Smooth muscle cell (in vitro differentiated cells): ENCODE results near the gene TMEM123. TPM values are rescaled to one million over a fixed set of nuclear protein-coding genes. Genes with fewer than 3 reads are reported as not detected.

Source experiments
- DNase-seq: peaks from one replicate; lab custom pipeline; 2025; ENCODE audit not compliant: unreplicated experiment; lab: John Stamatoyannopoulos, UW
- H2AFZ ChIP-seq: fragments of 200-600 bp; sonication (generic); 2 replicates; pipeline ENCODE4 v1.6.0; 2016; ENCODE audit warnings: antibody characterized with exemption, low read depth, mild to moderate bottlenecking
- H3F3A ChIP-seq: fragments of 200-600 bp; sonication (generic); 2 replicates; pipeline ENCODE4 v1.6.0; 2017; ENCODE audit warnings: antibody characterized with exemption, low read depth
- H3K27ac ChIP-seq: fragments of 200-600 bp; sonication (generic); 2 replicates; pipeline ENCODE4 v1.5.1; 2016; ENCODE audit warnings: low read depth, mild to moderate bottlenecking
- H3K27me3 ChIP-seq: fragments of 200-600 bp; sonication (generic); 2 replicates; pipeline ENCODE4 v1.6.1; 2016; ENCODE audit warnings: low read depth, mild to moderate bottlenecking
- H3K36me3 ChIP-seq: fragments of 200-600 bp; sonication (generic); 2 replicates; pipeline ENCODE4 v1.5.1; 2016; ENCODE audit warnings: low read depth
- H3K4me1 ChIP-seq: fragments of 200-600 bp; sonication (generic); 2 replicates; pipeline ENCODE4 v1.5.1; 2016; ENCODE audit warnings: low read depth
- H3K4me2 ChIP-seq: fragments of 200-600 bp; sonication (generic); 2 replicates; pipeline ENCODE4 v1.6.0; 2016; ENCODE audit warnings: mild to moderate bottlenecking
- H3K4me3 ChIP-seq: fragments of 200-600 bp; sonication (generic); 2 replicates; pipeline ENCODE4 v1.5.1; 2016; ENCODE audit warnings: mild to moderate bottlenecking
- H3K79me2 ChIP-seq: fragments of 200-600 bp; sonication (generic); 2 replicates; pipeline ENCODE4 v1.6.0; 2016; ENCODE audit warnings: low read depth, mild to moderate bottlenecking
- H3K9ac ChIP-seq: fragments of 200-600 bp; sonication (generic); 2 replicates; pipeline ENCODE4 v1.6.0; 2016; ENCODE audit warnings: low read depth
- H3K9me3 ChIP-seq: fragments of 200-600 bp; sonication (generic); replicated peaks from 2 replicates; pipeline ENCODE4 v1.5.1; 2016; ENCODE audit warnings: low read depth
- H4K20me1 ChIP-seq: fragments of 200-600 bp; sonication (generic); 2 replicates; pipeline ENCODE4 v1.6.0; 2016; ENCODE audit warnings: low read depth
- CTCF ChIP-seq: fragments of 200-600 bp; sonication (generic); IDR thresholded peaks from 2 replicates; pipeline ENCODE4 v1.5.1; 2017; ENCODE audit warnings: borderline replicate concordance, mild to moderate bottlenecking, antibody characterized with exemption; ENCODE audit not compliant: insufficient read depth, poor library complexity, severe bottlenecking
- WGBS: methylation state at CpG from one replicate; pipeline ENCODE4 v1.1.7; 2016; ENCODE audit warnings: low lambda C conversion rate; 5-methylcytosine and 5-hydroxymethylcytosine counted together
- polyA plus RNA-seq: library from polyadenylated mRNA; unstranded; fragments of >200 nt; fragmentation: Nextera tagmentation; extraction: Ambion mirVana; gene quantifications from 2 replicates; pipeline ENCODE4 v1.2.1, GENCODE V29; 2016
- total RNA-seq: library from RNA; depleted of rRNA; stranded (reverse); fragments of >200 nt; gene quantifications from 2 replicates; pipeline ENCODE4 v1.2.3, GENCODE V29; 2014

The TMEM123 gene
- total and polyA plus RNA-seq, 2 experiments from 2014 or later: 38.8 to 78.8 TPM

GRCh38 chr11:102499151-102499550, 46.6 kb upstream of the TMEM123 start:
- TF ChIP-seq CTCF: no peak
- Histone ChIP-seq H3K27me3 (no peaks in the 10 kb centered on the region), H3K36me3 (no peaks in the 10 kb centered on the region), H3K9ac (no peak overlapping the region), H3K27ac (no peak overlapping the region), H4K20me1 (no peaks in the 10 kb centered on the region), H3K79me2 (no peaks in the 10 kb centered on the region), H3K4me1 (no peaks in the 10 kb centered on the region), H3K4me3 (no peak overlapping the region), H3K4me2 (no peak overlapping the region), H3F3A (no peaks in the 10 kb centered on the region), H3K9me3 (no peaks in the 10 kb centered on the region), H2AFZ (no peak overlapping the region)
- WGBS: 89% methylated on average over 3 of the region's 3 CpGs
- no peak for DNase-seq

- no peak for TF ChIP-seq CTCF
Measured at GRCh38 chr11:102497061-102497460, 44.5 kb upstream of the TMEM123 start.

GRCh38 chr11:102495161-102496042, 42.8 kb upstream of the TMEM123 start:
- 43% methylated on average over 12 of the region's 12 CpGs for WGBS
- no peak overlapping the region for H3K4me3 ChIP-seq
- no peaks in the 10 kb centered on the region for H3K9me3 ChIP-seq
- peak overlapping the region; percentile 56 for H3K4me2 ChIP-seq
- no peaks in the 10 kb centered on the region for H3K4me1 ChIP-seq
- H3K36me3 ChIP-seq: no peaks in the 10 kb centered on the region
- H3F3A ChIP-seq: no peaks in the 10 kb centered on the region
- DNase-seq: no peak
- no peak overlapping the region for H3K9ac ChIP-seq
- H2AFZ ChIP-seq: no peak overlapping the region
- TF ChIP-seq CTCF: peak; percentile 72
- no peaks in the 10 kb centered on the region for H3K79me2 ChIP-seq
- H4K20me1 ChIP-seq: no peaks in the 10 kb centered on the region
- H3K27ac ChIP-seq: no peak overlapping the region
- no peaks in the 10 kb centered on the region for H3K27me3 ChIP-seq

More at GRCh38 chr11:102497061-102497460, 44.5 kb upstream of the TMEM123 start:
- H3K27me3 ChIP-seq: no peaks in the 10 kb centered on the region
- H4K20me1 ChIP-seq: no peaks in the 10 kb centered on the region
- no peak overlapping the region for H3K4me3 ChIP-seq
- H3K36me3 ChIP-seq: no peaks in the 10 kb centered on the region
- H3K9ac ChIP-seq: no peak overlapping the region
- no peak overlapping the region for H3K4me2 ChIP-seq
- no peaks in the 10 kb centered on the region for H3K9me3 ChIP-seq
- H3K27ac ChIP-seq: no peak overlapping the region
- no peaks in the 10 kb centered on the region for H3F3A ChIP-seq
- H2AFZ ChIP-seq: no peak overlapping the region
- no peaks in the 10 kb centered on the region for H3K4me1 ChIP-seq
- no peaks in the 10 kb centered on the region for H3K79me2 ChIP-seq
- WGBS: 87% methylated on average over 3 of the region's 4 CpGs
- DNase-seq: no peak

- no peak overlapping the region for H2AFZ ChIP-seq
- no peaks in the 10 kb centered on the region for H3K36me3 ChIP-seq
- H3K4me2 ChIP-seq: no peak overlapping the region
- 65% methylated on average over 6 of the region's 6 CpGs for WGBS
- H3K27ac ChIP-seq: no peak overlapping the region
- H3K4me1 ChIP-seq: no peaks in the 10 kb centered on the region
- H3K79me2 ChIP-seq: no peaks in the 10 kb centered on the region
- no peak for TF ChIP-seq CTCF
- H3K9me3 ChIP-seq: no peaks in the 10 kb centered on the region
- H3F3A ChIP-seq: no peaks in the 10 kb centered on the region
- H4K20me1 ChIP-seq: no peaks in the 10 kb centered on the region
- no peak overlapping the region for H3K4me3 ChIP-seq
- no peak overlapping the region for H3K9ac ChIP-seq
- DNase-seq: no peak
- H3K27me3 ChIP-seq: no peaks in the 10 kb centered on the region
Measured at GRCh38 chr11:102494216-102494615, 41.7 kb upstream of the TMEM123 start.
